GM12874 (cell line): Measurements from ENCODE around the gene PLB1.

Experiments
- CTCF ChIP-seq: IDR thresholded peaks from 2 replicates; pipeline ENCODE4 v1.5.1; 2011; ENCODE audit warnings: low read depth, mild to moderate bottlenecking, control low read depth, low read length, moderate library complexity; ENCODE audit not compliant: insufficient read depth

Gene PLB1

DNA sequence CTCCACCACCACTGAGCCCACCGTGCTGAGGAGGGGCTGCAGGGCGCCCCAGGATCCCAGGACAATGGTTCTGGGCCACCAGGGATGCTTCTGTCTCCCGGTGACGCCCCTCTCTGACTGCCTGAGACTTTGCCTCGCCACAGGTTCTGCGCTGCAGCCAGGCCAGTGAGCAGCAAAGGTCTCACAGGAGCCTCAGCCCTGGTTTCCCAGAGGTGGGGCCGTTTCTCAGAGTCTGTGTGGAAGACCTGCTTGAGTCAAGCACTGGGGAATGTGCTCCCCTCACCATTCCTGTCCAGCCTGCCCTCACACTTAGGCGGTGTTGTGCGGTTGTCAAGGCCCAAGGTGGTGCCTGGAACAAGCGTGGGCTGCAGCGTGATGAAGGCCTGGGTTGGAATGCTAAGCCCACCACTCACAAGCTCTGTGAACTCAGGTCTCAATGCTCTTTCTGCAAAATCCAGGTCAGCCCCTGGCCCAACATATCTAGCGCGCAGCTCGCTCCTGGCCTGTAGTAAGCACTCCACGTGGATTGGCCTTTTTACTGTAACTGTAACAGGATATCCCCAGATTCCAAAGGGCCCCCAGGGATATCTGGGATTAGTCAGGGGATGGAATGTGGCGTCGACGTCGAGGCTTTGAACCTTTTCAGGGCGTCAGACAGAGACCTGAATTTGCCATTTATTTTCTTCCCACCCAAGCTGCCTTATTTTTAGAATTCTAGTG, 47.6 kb downstream of the PLB1 start:
- no peak for TF ChIP-seq CTCF

DNA sequence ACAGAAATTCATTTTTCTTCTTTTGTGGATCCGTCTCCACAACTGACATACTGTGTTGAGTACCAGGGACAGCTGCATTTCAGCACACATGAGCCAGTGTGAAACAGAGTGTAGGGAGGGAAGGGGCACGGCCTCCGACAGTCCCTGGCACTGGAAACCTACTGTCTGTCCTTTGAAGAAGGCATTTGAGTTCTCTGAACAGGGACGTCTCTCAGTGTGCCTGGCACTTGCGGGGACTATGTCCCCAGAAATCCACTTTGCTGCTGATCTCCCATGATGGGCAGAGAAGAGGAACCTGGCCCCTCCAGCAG, 48.1 kb downstream of the PLB1 start:
- TF ChIP-seq CTCF = no peak

DNA sequence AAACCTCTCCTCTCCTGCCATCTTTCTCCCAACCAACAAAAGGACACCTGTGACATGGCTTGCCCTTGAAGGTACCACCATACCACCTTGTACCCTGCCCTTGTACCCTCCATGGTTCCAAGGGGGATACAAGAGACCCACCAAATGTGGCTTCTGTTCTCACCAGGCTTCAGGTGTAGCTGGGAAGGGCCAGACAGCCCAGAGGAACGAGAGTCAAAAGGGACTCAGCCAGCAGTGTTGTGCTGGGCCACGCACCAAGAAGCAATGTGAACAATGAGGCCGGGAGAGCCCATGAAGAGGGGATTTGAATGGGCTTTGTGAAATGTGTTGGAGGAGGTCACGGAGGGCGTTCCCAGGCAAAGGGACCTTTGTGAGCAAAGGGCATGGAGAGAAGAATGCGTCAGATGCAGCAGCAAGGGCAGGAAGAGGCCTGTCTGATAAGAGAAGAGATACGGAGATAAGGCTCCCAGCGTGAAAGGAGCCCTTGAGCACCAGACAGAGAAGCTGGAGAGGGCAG, 48.6 kb downstream of the PLB1 start:
- TF ChIP-seq CTCF = no peak

DNA sequence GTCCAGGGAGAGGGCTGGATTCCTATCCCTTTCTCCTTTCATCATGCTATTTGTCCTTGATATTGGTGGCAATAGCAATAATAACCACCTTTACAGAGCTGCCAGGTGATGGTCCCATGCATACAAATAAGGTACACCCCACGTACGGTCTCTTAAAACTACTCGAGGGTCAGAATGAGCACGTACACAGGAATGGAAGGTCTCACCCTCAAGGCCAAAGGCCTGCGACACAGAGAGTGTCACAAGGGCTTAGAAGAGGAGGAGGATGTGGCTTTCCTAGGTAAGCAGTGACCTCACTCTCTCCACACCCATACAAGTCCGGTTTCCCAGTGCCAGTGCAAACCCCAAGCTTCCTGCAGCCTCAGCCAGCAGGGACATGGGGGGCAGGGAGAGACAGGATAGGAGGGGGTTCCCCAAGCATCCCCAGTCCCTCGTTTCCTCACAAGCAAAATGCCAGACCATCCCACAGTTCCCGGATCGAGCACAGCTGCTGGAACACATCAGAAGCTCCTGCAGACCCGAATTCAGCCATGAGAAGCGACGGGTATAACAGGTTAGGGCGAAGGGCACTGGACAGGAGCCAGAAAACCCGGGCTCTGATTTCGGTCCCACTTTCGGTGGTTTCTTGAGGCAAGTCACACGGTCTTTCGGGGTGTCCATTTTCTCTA, 49.2 kb downstream of the PLB1 start:
- no peak for TF ChIP-seq CTCF

- TF ChIP-seq CTCF = no peak
These were observed 49.8 kb downstream of the PLB1 start for GRCh38 chr2:28545590-28546200.

GRCh38 chr2:28546242-28546641, 50.4 kb downstream of the PLB1 start:
- no peak for TF ChIP-seq CTCF

DNA sequence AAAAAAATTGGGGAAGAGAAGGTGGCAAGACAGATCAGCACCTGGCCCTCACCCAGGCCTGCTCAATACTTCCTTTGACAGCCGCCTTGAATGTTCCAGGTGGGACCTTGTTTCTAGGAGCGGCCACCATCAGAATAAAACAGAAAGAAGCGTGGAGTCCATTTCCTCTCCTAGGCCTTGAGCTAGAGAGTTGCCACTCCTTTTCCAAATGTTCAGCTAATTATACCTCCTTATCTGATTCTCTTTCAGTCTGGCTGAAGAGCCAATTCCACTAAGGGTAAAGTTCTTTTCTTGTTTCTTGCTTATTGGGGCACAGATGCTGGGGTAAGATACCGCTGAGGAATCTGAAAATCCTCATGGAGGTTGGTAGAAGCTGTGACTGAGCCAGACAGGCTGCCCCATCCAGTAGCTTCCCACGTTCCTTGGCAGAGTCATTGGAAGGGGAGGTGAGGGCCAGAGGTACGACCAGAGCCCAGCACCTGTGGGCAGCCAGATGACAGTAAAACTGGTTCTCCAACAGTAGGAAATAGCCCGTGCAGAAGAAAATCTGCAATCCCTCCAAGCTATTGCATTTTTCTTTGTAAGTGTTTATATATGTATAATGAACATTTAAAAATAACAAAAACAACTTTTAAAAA, 51.5 kb downstream of the PLB1 start:
- TF ChIP-seq CTCF = no peak
